ENCODE data around the gene OR10K2. TPM values are rescaled to one million over a fixed set of nuclear protein-coding genes. Genes with fewer than 3 reads are reported as not detected.

The OR10K2 gene
- total and polyA plus RNA-seq, 2 of the 8 experiments (the other 6 are each of a cell fraction or from before 2014, with no cell fraction given), result not detected

GRCh38 chr1:158407092-158407491 lies 18.9 kb downstream of the OR10K2 start:
- no peak overlapping the region for H3K4me2 ChIP-seq (ENCODE audit: insufficient read depth in 1 of 2, low read depth in 2 of 2, low read length in 2 of 2)
- H3K9ac ChIP-seq (replicated peaks in 1 of 4; ENCODE audit: extremely low read depth in 1 of 4, low read depth in 3 of 4, low read length in 3 of 4), result no peak overlapping the region
- no peak overlapping the region for H2BK12ac ChIP-seq (ENCODE audit: low read depth, low read length)
- H2AK5ac ChIP-seq (ENCODE audit: low read depth, low read length), result no peak overlapping the region
- no peak overlapping the region for H2BK120ac ChIP-seq (replicated peaks; ENCODE audit: low read depth, low read length)
- no peak overlapping the region for H4K91ac ChIP-seq (replicated peaks; ENCODE audit: insufficient read length, low read length)
- H3K56ac ChIP-seq (replicated peaks; ENCODE audit: insufficient read length, low read depth, low read length), result no peak overlapping the region
- H2BK15ac ChIP-seq (ENCODE audit: low read length), result no peak overlapping the region
- H4K8ac ChIP-seq (ENCODE audit: extremely low read depth, insufficient read depth, low read length), result no peak overlapping the region
- no peak overlapping the region for H3K18ac ChIP-seq (ENCODE audit: extremely low read depth, low read length)
- DNase-seq (ENCODE audit: low read depth in 1 of 2, low spot score in 2 of 2) (no peak), FAIRE-seq (no peak)
- no peak overlapping the region for H3K14ac ChIP-seq (ENCODE audit: insufficient read length)
- no peaks in the 10 kb centered on the region for H3K9me3 ChIP-seq (ENCODE audit: insufficient read depth in 2 of 2, low read depth in 1 of 2, low read length in 1 of 2)
- no peaks in the 10 kb centered on the region for H3K79me2 ChIP-seq (ENCODE audit: control insufficient read depth in 1 of 2, insufficient read depth in 2 of 2, low read length in 2 of 2)
- no peak overlapping the region for H4K5ac ChIP-seq (ENCODE audit: insufficient read length, low read depth, low read length)
- ChIA-PET CTCF (ENCODE audit: partially characterized antibody) (interaction anchor here (0.7 to 0.9 kb wide), 2 partner anchors 204 to 1261 kb away, joined by 3 read pairs; no protein-coding TSS in a partner anchor), POLR2A (ENCODE audit: partially characterized antibody) (no interaction called here)
- no peak overlapping the region for H3K27ac ChIP-seq (ENCODE audit: low read depth, low read length)
- H3K4me1 ChIP-seq (replicated peaks in 1 of 4; ENCODE audit: control insufficient read depth in 3 of 4, insufficient read depth in 4 of 4, low read length in 3 of 4), result no peaks in the 10 kb centered on the region
- no peak overlapping the region for H2BK20ac ChIP-seq (ENCODE audit: low read length)
- no peaks in the 10 kb centered on the region for H4K20me1 ChIP-seq (replicated peaks in 1 of 2; ENCODE audit: control insufficient read depth in 1 of 2, insufficient read depth in 2 of 2, low read length in 2 of 2)
- WGBS, 2 experiments (ENCODE audit: extremely low coverage in 1 of 2, insufficient coverage in 1 of 2, insufficient read length in 1 of 2, insufficient replicate concordance in 2 of 2, low coverage in 1 of 2, low lambda C conversion rate in 2 of 2, missing lambda C conversion rate in 1 of 2), result 96% methylated on average over 5 of the region's 5 CpGs; no CpG with 5 or more reads in 1 of the 2 experiments
- no peaks in the 10 kb centered on the region for H3K23me2 ChIP-seq (ENCODE audit: low read depth, low read length)
- H3K36me3 ChIP-seq (ENCODE audit: control insufficient read depth in 2 of 4, insufficient read depth in 4 of 4, low read length in 3 of 4), result no peaks in the 10 kb centered on the region
- no peaks in the 10 kb centered on the region for H3K79me1 ChIP-seq (ENCODE audit: low read depth, low read length)
- no peak overlapping the region for H3K4me3 ChIP-seq (ENCODE audit: extremely low read depth in 1 of 4, insufficient read depth in 2 of 4, low read depth in 3 of 4, low read length in 4 of 4)
- no peak overlapping the region for H3K4ac ChIP-seq (replicated peaks; ENCODE audit: insufficient read length, low read depth, low read length)
- no peak overlapping the region for H3K23ac ChIP-seq (ENCODE audit: insufficient read length)
- no peaks in the 10 kb centered on the region for H3K27me3 ChIP-seq (replicated peaks in 1 of 4; ENCODE audit: control insufficient read depth in 3 of 4, extremely low read depth in 1 of 4, insufficient read depth in 3 of 4, low read length in 3 of 4)
- no peak overlapping the region for H2AFZ ChIP-seq (ENCODE audit: low read length)
- no peak overlapping the region for H2BK5ac ChIP-seq (ENCODE audit: low read depth, low read length)
- TF ChIP-seq SP4 (IDR thresholded peaks at IDR 0.05; ENCODE audit: low read length), result no peak
